ENCODE results near the gene FGF4.

DNA sequence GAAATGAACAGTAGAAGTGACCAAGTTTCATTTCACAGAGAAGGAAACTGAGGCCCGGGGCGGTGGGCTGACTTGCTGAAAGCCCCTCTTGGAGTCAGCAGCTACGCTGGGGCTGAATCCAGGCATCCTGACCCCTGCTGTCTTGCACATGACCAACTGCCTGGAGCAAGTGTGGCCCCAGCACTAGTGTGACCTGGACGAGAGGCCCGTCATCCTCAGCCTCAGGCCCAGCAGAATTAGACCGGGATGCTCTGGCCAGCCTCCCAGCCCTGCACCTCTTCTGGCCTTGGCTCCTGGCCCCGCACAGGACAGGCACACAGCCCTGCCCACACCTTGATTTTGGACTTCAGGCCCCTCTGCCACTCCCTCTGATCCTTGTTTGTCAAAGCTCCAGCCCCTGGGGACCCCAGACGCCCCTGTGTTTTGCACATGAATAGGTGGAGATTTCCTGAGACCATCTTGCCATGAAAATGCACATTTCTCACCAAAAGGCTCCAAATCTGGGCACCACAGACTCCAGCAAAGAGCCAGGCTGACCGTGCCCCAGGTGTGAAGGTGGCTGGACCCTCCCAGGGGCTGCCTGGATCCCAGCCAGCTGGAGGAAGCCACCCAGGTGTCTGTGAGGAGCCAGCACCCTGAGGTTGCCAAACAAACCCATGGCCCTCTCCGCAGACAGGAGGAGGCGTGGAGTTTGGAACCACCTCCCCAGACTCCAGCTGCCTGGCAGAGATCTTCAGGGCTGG is 24.9 kb downstream of the FGF4 start:
- no peak for TF ChIP-seq CTCF (IDR thresholded peaks at IDR 0.05; ENCODE audit: insufficient read depth, low read depth, low read length)
- TF ChIP-seq EZH2 (IDR thresholded peaks at IDR 0.05; ENCODE audit: insufficient read depth, low read length), result no peak

All from astrocyte (in vitro differentiated cells and primary cell).